ENCODE results near the gene TNFSF15.

GRCh38 chr9:114829574-114830440 is 24.0 kb upstream of the TNFSF15 start:
- TF ChIP-seq CTCF (IDR thresholded peaks at IDR 0.05): no peak
- TF ChIP-seq POLR2A (IDR thresholded peaks at IDR 0.05): no peak
